ENCODE results near the gene SIM1. TPM values are rescaled to one million over a fixed set of nuclear protein-coding genes. Genes with fewer than 3 reads are reported as not detected.

Gene SIM1
- total and polyA plus RNA-seq, 8 donors = 1.5 to 6.0 (median 4.1) TPM

DNA sequence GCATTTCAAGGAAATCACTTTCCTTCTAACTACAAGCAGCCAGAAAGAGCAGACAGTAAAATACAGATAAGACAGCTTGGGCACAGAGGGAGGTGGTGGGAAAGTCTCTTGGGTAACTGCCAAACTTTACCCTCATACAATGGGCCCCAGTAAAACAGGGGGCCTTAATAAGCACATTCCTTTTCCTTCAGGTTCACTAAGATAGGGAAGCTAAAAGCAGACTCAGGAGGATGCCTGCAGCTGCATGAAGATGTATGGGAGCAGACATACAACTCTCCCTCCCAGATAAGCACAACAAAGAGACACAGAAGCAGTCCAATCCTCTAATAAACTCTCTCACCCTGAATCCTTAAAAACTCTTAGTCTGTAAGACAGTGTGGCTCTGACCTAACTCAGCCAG lies 49.0 kb downstream of the SIM1 start:
- Histone ChIP-seq H3K27me3 (no peaks in the 10 kb centered on the region), H3K27ac (no peak overlapping the region), H3K36me3 (no peaks in the 10 kb centered on the region), H3K4me1 (no peaks in the 10 kb centered on the region), H3K9me3 (no peaks in the 10 kb centered on the region), H3K4me3 (no peak overlapping the region)
- no peak for ATAC-seq
- no peak for DNase-seq
- TF ChIP-seq, protein P1, sequence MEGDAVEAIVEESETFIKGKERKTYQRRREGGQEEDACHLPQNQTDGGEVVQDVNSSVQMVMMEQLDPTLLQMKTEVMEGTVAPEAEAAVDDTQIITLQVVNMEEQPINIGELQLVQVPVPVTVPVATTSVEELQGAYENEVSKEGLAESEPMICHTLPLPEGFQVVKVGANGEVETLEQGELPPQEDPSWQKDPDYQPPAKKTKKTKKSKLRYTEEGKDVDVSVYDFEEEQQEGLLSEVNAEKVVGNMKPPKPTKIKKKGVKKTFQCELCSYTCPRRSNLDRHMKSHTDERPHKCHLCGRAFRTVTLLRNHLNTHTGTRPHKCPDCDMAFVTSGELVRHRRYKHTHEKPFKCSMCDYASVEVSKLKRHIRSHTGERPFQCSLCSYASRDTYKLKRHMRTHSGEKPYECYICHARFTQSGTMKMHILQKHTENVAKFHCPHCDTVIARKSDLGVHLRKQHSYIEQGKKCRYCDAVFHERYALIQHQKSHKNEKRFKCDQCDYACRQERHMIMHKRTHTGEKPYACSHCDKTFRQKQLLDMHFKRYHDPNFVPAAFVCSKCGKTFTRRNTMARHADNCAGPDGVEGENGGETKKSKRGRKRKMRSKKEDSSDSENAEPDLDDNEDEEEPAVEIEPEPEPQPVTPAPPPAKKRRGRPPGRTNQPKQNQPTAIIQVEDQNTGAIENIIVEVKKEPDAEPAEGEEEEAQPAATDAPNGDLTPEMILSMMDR (IDR thresholded peaks at IDR 0.05) = no peak
- no peak for FAIRE-seq
- intact Hi-C loops (cut with DNase I) = no loop called here

DNA sequence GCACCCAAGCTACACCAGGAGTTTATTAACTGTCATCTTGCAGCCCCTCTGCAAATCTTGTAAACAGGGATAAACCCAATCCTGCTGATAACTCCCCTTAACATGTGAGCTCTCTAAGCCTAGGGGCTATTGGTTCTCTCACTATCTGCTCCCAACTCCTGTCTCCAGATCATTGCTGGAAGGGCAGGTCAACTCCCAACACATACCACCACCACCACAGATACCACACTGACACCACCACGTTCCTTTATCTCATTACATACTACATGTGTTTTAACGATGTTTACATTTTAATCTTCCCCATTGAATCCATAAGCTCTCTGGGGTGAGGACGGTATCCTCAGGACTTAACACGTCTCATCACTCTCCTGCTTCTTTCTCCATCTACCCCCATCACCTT lies 51.8 kb downstream of the SIM1 start:
- no peak for ATAC-seq
- WGBS, 2 donors = 79 to 88% methylated on average over 4 of the region's 4 CpGs

DNA sequence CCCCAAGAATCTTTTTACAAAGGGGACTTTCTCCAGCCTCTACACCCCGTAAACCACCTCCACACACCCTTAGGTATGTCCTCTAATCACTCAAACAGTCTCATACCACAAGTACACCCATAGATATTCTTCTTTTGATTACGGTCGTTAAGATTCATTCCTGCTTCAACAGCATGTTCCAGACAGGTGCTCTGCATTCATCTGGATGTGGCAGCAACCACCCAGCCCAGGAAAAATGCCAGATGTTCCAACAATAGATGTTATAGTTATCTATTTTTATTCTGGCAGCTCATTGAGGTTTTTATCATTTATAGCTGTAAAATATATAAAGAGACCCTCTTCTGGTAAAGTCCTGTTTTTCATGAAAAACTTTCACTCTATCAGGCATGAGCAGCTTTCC lies 60.7 kb downstream of the SIM1 start:
- DNase-seq (no peak), FAIRE-seq (no peak), ATAC-seq (no peak)
- Histone ChIP-seq H3K9me3 (no peaks in the 10 kb centered on the region), H3K4me1 (no peaks in the 10 kb centered on the region), H3K4me3 (no peak overlapping the region), H3K36me3 (no peaks in the 10 kb centered on the region), H3K27ac (no peak overlapping the region), H3K27me3 (no peaks in the 10 kb centered on the region)
- TF ChIP-seq, protein P1 (IDR thresholded peaks at IDR 0.05) = no peak
- WGBS, 2 donors = 52 to 60% methylated on average over 3 of the region's 3 CpGs
- intact Hi-C loops (cut with DNase I) = no loop called here

More for the DNA sequence above, 51.8 kb downstream of the SIM1 start:
- H3K9me3 ChIP-seq = no peaks in the 10 kb centered on the region
- DNase-seq (no peak), FAIRE-seq (no peak)
- intact Hi-C loops (cut with DNase I) = no loop called here
- no peaks in the 10 kb centered on the region for H3K4me1 ChIP-seq
- H3K4me3 ChIP-seq = no peak overlapping the region
- H3K27me3 ChIP-seq = no peaks in the 10 kb centered on the region
- TF ChIP-seq, protein P1 (IDR thresholded peaks at IDR 0.05) = no peak
- H3K36me3 ChIP-seq = no peaks in the 10 kb centered on the region
- no peak overlapping the region for H3K27ac ChIP-seq

DNA sequence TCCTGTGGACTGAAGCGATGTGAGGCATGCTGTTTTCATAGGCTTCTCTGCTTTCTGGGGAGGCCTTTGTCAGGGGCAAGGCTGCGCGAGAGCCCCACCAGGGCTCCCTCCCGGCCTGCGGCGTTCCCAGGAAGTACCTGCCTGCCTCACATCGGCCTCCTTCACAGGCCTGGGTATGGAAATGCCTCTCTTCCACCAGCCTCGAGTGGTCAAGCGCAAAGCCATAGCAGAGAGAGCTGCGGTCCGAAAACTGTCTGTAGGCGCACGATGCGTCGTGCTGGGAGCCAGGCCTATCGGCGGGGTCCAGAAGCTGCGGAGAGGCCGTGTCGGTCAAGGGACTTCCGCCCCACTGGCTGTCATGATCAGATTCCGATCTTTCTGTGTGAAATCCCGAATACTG lies 71.2 kb downstream of the SIM1 start:
- intact Hi-C loops (cut with DNase I) = no loop called here
- H3K36me3 ChIP-seq = peaks cover 0 to 6% (median 0%) of the 10 kb centered on the region in 3 donors
- H3K27me3 ChIP-seq = no peaks in the 10 kb centered on the region
- 92 to 95% methylated on average over 23 of the region's 23 CpGs for WGBS, 2 donors
- FAIRE-seq = no peak
- H3K4me1 ChIP-seq = no peaks in the 10 kb centered on the region
- no peak overlapping the region for H3K4me3 ChIP-seq
- peak in 1 of 6 donors; percentile 32 for DNase-seq
- TF ChIP-seq, protein P1 (IDR thresholded peaks at IDR 0.05) = no peak
- H3K27ac ChIP-seq = no peak overlapping the region
- no peak for ATAC-seq
- no peaks in the 10 kb centered on the region for H3K9me3 ChIP-seq

DNA sequence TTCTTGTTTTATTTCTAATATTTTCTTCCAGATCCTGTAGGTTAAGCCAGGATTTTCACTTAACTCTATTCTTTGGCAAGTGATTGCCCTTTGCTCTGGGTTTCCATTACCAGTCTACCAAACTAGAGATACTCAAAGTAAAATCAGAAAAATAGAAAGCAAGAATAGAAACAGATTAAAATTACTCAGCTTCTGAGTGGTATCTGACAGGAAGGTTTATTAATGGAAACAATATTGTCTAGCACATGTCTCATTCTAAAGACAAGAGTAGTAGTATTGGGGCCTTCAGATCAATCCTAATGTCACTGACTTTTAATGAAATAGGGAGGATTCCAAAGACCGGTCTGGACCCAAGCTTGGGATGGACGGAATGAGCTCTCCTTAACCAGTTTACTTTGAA lies 72.3 kb downstream of the SIM1 start:
- no peak for FAIRE-seq
- no peak for ATAC-seq
- DNase-seq = no peak
- intact Hi-C loops (cut with DNase I) = no loop called here
- H3K4me3 ChIP-seq = no peak overlapping the region
- WGBS, 2 donors = 86 to 90% methylated on average over 2 of the region's 2 CpGs
- H3K27ac ChIP-seq = no peak overlapping the region
- TF ChIP-seq, protein P1 (IDR thresholded peaks at IDR 0.05) = no peak
- no peaks in the 10 kb centered on the region for H3K4me1 ChIP-seq
- H3K36me3 ChIP-seq = peaks cover 0 to 6% (median 0%) of the 10 kb centered on the region in 3 donors
- H3K9me3 ChIP-seq = no peaks in the 10 kb centered on the region
- no peaks in the 10 kb centered on the region for H3K27me3 ChIP-seq
